Epithelial cell of prostate (primary cell): ENCODE results near the gene FOSB.

Experiments
- DNase-seq: peaks from one replicate; pipeline ENCODE4 v3.0.0-alpha.2; 2011; ENCODE audit warnings: low read depth, low spot score
- H3K27ac ChIP-seq: fragments of 450-650 bp; 2 replicates; pipeline ENCODE4 v1.5.1; 2017; ENCODE audit warnings: mild to moderate bottlenecking

FOSB gene

GRCh38 chr19:45476304-45476703, 8.5 kb downstream of the FOSB start:
- H3K27ac ChIP-seq: no peak overlapping the region
- no peak for DNase-seq

DNA sequence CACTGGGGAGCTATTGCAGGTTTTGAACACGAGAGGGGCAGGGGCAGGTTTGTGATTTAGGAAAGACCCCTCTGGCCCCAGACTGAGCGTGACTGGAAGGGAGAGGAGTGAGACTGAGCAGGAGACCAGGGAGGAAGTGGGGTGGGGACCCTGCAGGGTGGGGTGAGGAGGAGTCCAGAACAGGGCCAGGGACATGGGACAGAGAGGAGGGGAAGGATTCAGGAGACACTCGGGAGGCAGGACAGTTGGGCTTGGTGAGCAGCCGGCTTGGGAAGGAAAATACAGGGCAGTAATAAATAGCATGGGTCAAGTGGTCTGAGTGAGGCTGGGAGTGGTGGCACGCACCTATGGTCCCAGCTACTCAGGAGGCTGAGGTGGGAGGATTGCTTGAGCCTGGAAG, 9.4 kb downstream of the FOSB start:
- DNase-seq: no peak
- H3K27ac ChIP-seq: no peak overlapping the region

- peak; percentile 68 for DNase-seq
Measured at GRCh38 chr19:45477713-45478453, 10.1 kb downstream of the FOSB start.

GRCh38 chr19:45478454-45479238, 10.8 kb downstream of the FOSB start:
- peak; percentile 62 for DNase-seq

More at GRCh38 chr19:45477713-45478453, 10.1 kb downstream of the FOSB start:
- H3K27ac ChIP-seq: peak overlapping the region; percentile 97

DNA sequence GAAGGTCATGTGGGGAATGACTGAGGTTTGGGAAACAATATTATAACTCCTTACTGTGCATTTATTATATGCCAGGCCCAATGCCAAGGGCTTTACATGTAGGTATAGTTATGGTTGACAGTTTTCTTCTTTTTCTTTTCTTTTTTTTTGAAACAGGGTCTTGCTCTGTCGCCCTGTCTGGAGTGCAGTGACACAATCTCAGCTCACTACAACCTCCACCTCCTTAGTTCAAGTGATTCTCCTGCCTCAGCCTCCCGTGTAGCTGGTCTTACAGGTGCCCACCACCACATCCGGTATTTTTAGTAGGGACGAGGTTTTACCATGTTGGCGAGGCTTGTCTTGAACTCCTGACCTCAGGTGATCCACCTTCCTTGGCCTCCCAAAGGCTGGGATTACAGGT, 15.2 kb downstream of the FOSB start:
- no peak for DNase-seq
- no peak overlapping the region for H3K27ac ChIP-seq

More at GRCh38 chr19:45478454-45479238, 10.8 kb downstream of the FOSB start:
- peak overlapping the region; percentile 97 for H3K27ac ChIP-seq

DNA sequence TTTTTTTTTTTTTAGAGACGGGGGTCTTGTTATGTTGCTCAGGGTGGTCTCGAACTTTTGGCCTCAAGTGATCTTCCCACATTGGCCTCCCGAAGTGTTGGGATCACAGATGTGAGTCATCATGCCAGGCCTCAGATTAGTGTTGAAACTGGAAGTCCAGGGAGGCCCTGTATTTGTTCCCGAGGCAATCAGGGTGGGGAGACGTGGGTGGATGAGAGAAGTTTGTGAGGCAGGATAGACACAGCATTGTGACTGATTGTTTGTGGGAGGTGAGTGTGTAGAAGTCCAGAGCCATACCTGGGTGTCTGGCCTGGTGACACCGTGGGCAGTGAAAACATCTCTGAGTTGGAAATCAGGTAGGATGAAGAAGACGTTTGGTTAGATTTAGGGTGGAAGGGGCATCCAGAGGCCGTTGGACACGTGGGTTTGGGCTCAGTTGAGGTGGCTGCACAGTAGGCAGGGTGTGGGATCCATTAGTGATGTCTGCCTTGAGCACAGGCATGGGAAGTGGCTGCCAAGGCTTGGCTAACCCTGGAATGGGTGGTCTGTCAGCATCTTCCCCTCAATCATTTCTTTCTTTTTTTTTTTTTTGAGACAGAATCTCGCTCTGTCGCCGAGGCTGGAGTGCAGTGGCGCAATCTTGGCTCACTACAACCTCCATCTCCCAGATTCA, 16.6 kb downstream of the FOSB start:
- DNase-seq: no peak

DNA sequence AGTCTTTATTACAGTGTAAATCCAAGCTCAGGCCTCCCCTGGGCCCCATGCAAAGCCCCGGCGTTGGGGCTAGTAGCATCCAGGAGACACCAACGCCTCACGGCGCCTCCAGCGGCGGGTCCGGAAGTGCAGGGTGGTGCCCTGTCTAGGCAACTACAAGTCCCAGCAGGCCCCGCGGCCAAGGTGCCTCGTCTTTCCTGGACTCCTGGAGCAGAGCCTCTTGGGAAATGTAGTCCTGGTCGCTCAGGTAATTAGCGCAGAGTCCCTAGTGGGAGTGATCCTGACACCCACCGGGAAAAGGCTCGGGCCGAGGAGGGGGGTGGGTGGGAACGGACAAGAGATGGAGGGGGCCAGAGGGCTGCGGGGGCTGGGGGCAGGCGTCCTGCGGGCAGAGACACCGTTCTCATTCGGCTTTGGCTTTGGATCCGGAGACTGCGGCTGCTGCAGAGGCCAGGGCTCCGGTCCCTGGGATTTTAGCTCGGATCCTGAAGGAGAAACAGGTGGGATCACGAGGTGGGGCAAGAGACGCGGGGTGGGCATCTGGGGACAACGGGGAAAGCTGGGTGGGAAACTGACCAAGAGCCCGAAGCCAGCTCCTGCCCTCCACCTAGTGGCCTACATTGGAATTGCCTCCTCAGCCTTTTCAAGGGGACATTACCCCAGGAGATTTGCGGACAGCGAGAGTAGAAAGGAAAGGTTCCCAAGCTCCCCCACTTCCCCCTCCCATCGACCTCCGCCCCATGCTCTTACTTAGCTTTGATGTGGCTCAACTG, 17.7 kb downstream of the FOSB start:
- peak; percentile 70 for DNase-seq
- H3K27ac ChIP-seq: peak overlapping the region; percentile 33

More for the DNA sequence above, 16.6 kb downstream of the FOSB start:
- peak overlapping the region; percentile 33 for H3K27ac ChIP-seq

DNA sequence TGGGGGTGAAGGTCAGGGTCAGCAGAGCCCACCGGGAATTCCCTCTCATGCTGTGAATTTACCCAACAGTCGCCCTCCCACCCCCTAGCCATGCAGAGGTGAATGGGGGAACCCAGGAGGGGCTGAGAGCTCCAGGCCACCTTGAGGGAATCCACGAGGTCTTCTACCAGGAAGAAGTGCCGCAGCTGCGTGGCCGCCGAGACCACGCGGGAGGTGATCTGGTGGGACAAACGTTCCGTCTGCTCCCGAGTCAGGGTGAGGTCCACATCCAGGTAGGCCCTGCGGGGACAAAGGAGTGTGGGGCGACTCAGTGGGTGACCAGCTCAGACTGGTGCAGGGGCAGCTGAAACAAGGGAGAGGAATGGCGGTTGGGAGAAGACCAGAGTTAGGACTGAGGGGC, 20.9 kb downstream of the FOSB start:
- no peak overlapping the region for H3K27ac ChIP-seq
- DNase-seq: no peak

GRCh38 chr19:45489216-45489855, 21.5 kb downstream of the FOSB start:
- DNase-seq: no peak
- H3K27ac ChIP-seq: no peak overlapping the region

- DNase-seq: no peak
- H3K27ac ChIP-seq: no peak overlapping the region
Measured at GRCh38 chr19:45492137-45492626, 24.4 kb downstream of the FOSB start.

DNA sequence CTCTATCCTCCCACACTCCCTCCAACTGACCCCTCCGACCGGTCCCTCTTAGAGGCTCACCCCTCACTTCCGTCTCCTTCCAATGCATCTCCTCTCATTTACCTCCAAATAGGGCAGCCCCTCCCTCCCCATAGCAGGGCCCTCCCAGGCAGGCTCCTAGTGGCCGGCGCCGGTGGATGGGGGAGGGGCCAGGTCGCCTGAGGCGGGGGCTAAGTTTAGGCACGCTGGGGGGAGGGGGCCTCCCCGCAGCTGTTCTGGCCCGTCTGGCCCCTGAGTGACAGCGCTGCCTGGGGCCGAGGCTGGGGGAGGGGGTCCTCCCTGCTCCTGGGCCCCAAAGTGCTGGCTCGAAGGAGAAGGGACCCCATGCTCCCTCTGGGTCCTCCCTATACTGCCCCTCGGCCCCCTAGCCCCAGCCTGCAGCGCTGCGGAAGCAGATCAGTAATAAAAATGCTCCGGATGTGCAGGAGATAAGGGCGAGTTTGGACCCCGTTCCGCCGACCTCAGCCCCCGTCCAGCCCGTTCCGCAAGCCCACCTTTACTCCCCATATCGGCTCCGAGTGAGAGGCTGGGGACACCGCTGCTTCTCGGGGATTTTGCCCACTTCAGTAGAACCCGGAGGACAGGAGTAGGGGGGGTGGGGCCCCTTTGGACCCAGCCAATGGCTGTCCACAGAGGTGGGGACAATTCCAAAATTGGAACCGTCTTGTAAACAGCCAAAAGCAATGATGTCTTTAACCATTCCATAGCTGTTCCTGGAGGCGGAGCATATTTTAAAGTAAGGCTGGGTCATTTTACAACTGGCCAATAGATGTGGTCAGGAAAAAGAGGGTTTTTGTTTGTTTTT, 25.1 kb downstream of the FOSB start:
- no peak overlapping the region for H3K27ac ChIP-seq
- no peak for DNase-seq

- H3K27ac ChIP-seq: no peak overlapping the region
- DNase-seq: no peak
Measured at GRCh38 chr19:45494261-45494916, 26.6 kb downstream of the FOSB start.

GRCh38 chr19:45495178-45495577, 27.4 kb downstream of the FOSB start:
- DNase-seq: no peak

DNA sequence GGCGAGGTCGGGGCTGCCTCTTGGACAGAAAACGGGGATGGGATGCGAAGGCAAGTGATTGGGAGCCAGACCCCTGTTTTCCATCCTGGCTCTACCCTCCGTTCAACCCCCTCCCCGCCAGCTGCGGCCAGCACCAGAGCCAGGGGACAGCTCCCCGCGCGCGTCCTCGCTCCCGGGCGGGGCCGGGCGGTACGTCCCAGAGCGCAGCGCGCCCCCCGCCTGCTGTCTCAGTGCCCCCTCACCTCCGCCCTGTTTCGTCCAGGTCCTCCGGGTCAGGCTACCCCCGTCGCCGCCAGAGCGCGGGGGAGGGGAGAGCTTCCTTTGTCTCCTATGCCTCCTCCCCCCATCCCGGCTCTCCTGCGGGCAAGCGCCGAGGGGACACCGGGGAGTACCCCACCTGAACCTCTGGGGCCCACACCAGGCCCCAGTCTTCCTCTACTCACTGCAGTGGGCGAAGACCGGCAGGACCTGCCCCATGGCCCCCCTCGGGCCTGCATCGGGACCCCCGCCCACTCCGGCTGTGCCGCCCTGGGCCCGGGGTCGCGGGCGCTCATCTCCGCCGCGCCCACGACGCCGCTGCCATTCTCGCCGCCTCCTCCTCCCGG, 28.7 kb downstream of the FOSB start:
- no peak overlapping the region for H3K27ac ChIP-seq
- no peak for DNase-seq

More at GRCh38 chr19:45495178-45495577, 27.4 kb downstream of the FOSB start:
- no peak overlapping the region for H3K27ac ChIP-seq

- no peak overlapping the region for H3K27ac ChIP-seq
- no peak for DNase-seq
Measured at GRCh38 chr19:45497791-45498190, 30.0 kb downstream of the FOSB start.

- no peak within 1 kb of the TSS for H3K27ac ChIP-seq
- DNase-seq: no peak
Measured at GRCh38 chr19:45498411-45499195, 30.8 kb downstream of the FOSB start, which contains the start of gene PPM1N. PPM1N (plus strand) TSS chr19:45498443; CDS start chr19:45498473, 30 bp downstream.
